Activated CD4-positive, alpha-beta T cell treated with anti-CD3 and anti-CD28 coated beads for 4 hours (primary cell): Measurements from ENCODE around the gene POGLUT2.
A peak's percentile ranks its signal among the peaks of the same experiment; 100 is the strongest.
"Not testable (repeated sequence)": the region's sequence is repeated elsewhere in the genome, so short reads cannot be mapped to it uniquely, and the experiment has no call there.

Experiments used
- DNase-seq, 2 donors: peaks; one replicate each; pipeline ENCODE4 v3.0.0-alpha.2; 2020

POGLUT2 gene

GRCh38 chr13:102805680-102806079 is 6.9 kb upstream of the POGLUT2 start:
- DNase-seq, result no peak

DNA sequence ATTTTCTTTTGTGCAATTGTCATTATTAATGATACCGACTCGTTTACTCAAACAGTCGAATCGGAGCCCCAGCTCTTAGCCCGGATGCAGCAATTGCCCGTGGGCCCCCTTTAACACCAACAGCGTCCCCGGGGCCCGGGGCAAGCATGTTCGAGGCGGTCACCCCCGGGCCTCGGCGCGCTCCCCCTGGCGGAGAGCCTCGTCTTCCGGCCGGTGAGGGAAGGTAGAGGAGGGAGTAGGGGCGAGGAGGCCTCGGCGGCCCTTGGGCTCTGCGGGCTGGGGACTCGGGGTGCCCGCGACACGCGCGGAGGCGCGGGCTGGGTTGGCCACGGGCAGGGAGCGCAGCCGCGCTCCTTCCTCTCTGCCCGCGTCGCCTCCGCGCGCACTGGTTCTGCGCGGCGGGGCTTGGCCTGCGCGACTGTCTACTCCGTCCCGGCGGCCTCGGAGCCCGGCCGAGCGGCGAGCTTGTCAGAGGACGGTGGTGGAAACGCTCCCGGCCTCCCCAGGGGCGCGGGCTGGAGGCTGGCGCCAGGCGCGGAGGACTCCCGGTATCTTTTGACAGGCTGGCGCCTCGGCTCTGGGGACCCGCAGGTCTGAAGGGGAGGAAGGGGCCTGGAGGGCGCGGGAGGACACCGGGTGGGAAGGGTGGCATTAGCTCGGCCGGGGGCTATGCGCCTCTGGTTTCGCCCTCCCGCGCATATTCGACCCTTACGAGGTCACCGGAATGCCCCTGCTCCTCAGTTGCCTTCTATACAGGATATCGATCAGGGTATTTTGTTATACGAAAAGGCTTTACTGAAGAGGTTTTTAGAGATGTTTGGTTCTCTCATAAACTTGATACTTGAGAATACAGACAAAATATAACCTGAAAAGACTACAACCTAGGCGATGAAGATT is 1.6 kb upstream of the POGLUT2 start:
- peak; percentile 76 to 80 for DNase-seq

- DNase-seq, result peak; percentile 1 to 3
These were observed 809 bp upstream of the POGLUT2 start for GRCh38 chr13:102799426-102800144.

DNA sequence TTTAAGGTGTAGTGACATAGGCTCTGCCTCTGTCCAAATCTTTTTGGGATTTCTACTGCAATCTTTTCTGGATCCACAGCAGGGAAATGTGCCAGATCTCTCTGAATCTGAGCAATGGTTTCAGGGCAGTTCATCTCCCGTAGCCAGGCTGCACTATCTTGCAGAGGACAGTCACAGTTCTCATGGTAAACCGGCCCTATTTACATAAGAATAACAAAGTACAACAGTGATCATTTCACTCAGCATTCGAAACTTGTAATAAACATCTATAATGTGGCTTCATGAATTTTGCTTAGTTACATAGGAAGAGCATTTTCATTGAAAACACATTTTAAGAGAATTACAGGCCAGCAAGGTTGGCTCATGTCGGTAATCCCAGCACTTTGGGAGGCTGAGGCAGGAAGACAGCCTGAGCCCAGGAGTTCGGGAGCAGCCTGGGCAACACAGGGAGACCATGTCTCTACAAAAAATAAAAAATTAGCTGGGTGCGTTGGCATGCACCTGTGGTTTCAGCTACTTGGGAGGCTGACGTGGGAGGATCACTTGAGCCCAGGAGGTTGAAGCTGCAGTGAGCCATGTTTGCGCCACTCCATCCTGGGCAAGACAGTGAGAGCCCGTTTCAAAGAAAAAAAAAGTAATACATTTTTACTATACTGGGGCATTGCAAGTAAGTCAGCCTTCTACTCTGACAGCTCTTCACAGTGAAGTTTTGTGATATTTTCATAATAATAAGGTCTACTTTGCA is 5.0 kb downstream of the POGLUT2 start:
- DNase-seq, result no peak

- DNase-seq, result no peak
These were observed 6.4 kb downstream of the POGLUT2 start for GRCh38 chr13:102792396-102792795.

GRCh38 chr13:102788683-102789082 is 10.1 kb downstream of the POGLUT2 start:
- DNase-seq, result no peak

GRCh38 chr13:102784483-102784882 is 14.3 kb downstream of the POGLUT2 start:
- no peak for DNase-seq

- no peak for DNase-seq
These were observed 17.2 kb downstream of the POGLUT2 start for GRCh38 chr13:102781591-102781990.

DNA sequence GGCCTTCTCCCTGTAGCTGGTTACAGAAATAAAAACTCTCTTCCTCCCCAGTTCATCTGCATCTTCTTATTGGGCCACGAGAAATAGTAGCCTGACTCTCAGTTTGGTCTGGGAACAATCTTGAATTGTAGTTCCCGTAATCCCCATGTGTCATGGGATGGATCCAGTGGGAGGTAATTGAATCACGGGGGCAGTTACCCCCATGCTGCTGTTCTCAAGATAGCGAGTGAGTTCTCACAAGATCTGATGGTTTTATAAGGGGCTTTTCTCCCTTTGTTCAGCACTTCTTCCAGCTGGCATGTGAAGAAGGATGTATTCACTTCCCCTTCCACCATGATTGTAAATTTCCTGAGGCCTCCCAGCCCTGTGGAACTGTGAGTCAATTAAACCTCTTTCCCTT is 18.1 kb downstream of the POGLUT2 start:
- DNase-seq, result not testable (repeated sequence)

- DNase-seq, result peak; percentile 21 to 27
These were observed 19.2 kb downstream of the POGLUT2 start for GRCh38 chr13:102779436-102780159.

- DNase-seq, result no peak
These were observed 21.0 kb downstream of the POGLUT2 start for GRCh38 chr13:102777736-102778135.

GRCh38 chr13:102776271-102776670 is 22.5 kb downstream of the POGLUT2 start:
- DNase-seq, result no peak

DNA sequence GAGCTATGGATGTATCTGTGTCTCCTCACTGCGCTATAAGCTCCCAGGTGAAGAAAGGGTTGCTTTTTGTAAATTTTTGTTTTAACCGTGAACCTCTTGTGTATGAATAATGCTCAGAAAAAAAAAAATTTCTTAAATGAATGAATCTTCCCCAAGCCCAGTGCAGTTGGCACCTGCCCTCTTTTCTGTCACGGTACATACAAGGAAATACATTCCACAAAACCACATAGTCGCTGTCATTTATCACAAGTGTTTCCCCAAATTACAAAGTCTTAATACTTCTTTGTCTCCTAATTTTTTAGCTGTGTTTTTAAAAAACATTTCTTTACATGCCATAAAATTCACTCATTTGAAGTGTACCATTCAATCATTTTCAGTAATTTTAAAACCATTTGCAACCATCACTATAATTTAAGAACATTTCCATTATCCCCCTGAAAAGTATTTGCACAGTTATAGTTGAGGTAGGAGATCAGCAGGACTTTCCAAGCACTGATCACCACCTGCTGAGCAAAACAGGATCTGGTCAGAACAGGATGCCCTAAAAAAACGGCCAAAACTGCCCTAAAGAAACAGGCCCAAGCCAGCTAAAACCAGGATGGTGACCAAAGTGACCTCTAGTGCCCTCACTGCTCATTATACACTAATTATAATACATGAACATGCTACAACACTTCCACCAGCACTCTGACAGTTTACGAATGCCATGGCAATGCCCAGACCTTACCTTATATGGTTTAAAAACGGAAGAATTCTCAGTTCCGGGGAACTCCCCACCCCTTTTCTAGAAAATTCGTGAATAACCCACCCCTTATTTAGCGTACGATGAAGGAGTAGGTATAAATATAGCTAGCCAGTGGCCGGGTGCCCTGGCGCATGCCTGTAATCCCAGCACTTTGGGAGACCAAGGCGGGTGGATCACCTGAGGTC is 23.9 kb downstream of the POGLUT2 start:
- DNase-seq, result no peak

GRCh38 chr13:102774214-102774568 is 24.6 kb downstream of the POGLUT2 start:
- no peak for DNase-seq

DNA sequence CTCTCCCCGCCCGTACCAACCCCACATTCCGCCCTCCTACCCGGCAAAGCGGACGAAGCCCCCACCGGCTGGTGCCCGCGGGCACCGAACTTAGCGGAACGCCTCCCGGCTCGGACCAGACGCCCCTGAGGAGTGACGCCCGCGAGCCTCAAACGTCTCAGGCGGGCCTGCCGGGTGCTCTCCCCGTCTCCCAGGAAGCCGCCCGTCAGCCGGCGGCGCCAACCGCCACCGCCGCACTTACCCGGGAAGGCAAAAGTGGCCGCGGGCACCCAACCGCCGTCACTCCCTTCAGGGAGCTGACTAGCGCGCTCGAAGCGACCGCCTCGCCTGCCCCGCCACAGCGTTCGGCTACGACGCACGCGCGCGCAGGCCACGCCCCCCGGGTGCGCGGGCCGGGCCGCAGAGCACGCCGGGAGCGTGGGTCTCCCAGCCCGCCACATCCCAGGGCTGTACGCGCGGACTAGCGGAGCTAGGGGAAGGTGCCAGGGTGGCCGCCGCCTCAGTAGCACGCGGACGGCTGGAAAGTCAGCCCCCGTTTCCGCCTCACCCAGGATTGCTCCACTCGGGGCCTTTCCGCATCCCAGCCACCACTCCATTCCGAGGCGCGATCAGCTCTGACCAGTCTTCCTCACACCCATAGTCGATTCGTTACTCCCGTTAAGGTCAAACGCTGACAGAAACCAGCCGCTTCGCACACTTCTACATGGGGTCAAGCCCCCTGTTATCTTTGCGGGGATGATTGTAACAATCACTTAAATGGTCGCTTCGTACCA is 25.1 kb downstream of the POGLUT2 start, which contains the start of gene TEX30:
TSS of gene TEX30 (minus strand) at position 346 of the 773 bp plus-strand sequence. CDS start 3,760 bp downstream, outside the sequence.
- peak; percentile 85 to 87 for DNase-seq

GRCh38 chr13:102772042-102772425 is 26.7 kb downstream of the POGLUT2 start:
- DNase-seq, result no peak

GRCh38 chr13:102771298-102772041 is 27.3 kb downstream of the POGLUT2 start:
- no peak for DNase-seq

DNA sequence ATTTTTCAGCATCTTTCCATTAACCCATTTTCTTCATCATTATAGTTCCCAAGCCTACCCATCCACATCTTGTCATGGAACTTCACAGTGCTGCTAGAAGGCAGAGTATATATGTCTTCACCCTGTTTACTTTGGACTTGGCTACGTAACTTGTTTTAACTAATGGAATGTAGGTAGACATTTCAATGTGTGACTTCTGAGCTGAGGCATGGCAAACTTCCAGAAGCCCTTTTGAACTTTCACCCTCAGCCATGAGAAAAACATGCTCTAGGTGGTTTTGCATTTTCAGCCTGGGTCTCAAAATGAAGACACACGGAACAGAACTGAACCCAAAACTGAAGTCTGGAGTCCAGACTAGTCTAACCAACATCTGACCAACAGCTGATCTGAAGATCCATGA is 28.3 kb downstream of the POGLUT2 start:
- no peak for DNase-seq

GRCh38 chr13:102769679-102770078 is 29.1 kb downstream of the POGLUT2 start:
- DNase-seq, result no peak

GRCh38 chr13:102768909-102769308 is 29.9 kb downstream of the POGLUT2 start:
- no peak for DNase-seq
